Stimulated activated naive CD8-positive, alpha-beta T cell treated with anti-CD3 and anti-CD28 coated beads, Interleukin-15, amount 100 ng/mL, for 72 hours (primary cell): ENCODE results near the gene PRR23E.

Experiments
- ATAC-seq: fragments of 150-1000 bp; cut with Tn5 transposase; 2 replicates; pipeline ENCODE4 v1.10.0; 2021; ENCODE audit warnings: mild to moderate bottlenecking, moderate library complexity
- DNase-seq, 2 donors: peaks; one replicate each; pipeline ENCODE4 v3.0.0; 2021 to 2022
- H3K27ac Mint-ChIP-seq, 2 donors: one replicate each; pipeline ENCODE4 v1.8.0; 2022; ENCODE audit warnings: mild to moderate bottlenecking in 2 of 2, mixed read lengths in 2 of 2, moderate library complexity in 2 of 2
- H3K27me3 Mint-ChIP-seq: one replicate; pipeline ENCODE4 v1.8.0; 2022; ENCODE audit warnings: mixed read lengths
- H3K4me1 Mint-ChIP-seq: one replicate; pipeline ENCODE4 v1.8.0; 2022; ENCODE audit warnings: mild to moderate bottlenecking, mixed read lengths
- H3K4me3 Mint-ChIP-seq, 2 donors: one replicate each; pipeline ENCODE4 v1.8.0; 2022; ENCODE audit warnings: mild to moderate bottlenecking in 2 of 2, mixed read lengths in 2 of 2, moderate library complexity in 1 of 2
- H3K9me3 Mint-ChIP-seq, 2 donors: one replicate each; pipeline ENCODE4 v1.8.0; 2022; ENCODE audit warnings: mixed read lengths in 2 of 2

Gene PRR23E

DNA sequence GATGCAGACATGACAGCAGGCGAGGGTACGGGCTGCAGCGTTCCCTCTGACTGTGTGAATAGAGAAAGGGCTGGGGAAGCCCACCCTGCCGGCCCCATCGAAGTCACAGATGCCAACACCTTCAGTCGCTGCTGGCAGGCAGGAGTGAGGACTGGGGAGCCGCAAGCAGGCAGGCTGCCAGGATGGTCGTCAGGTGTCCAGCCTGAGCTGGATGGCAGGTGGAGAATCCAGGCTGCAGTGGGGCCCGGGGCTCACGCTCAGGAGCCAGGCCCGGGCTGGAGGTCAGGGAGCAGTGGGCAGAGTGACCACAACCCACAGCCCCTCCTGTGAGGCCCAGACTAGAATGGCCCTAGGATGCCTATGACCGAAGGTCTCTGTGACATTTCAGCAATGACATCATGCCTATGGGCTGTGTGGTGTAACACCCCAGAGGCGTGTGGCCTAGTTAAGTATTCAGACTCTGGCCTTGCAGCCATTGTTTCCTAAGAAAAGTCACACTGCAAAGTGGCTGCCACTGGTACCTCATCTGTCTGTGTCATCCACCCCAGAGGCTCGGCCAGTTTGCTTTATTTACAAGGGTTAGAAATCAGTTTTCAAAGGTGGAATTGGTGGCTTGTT, 15.7 kb downstream of the PRR23E start:
- no peak overlapping the region for H3K4me3 Mint-ChIP-seq
- no peak overlapping the region for H3K27ac Mint-ChIP-seq
- DNase-seq (no peak), ATAC-seq (no peak)
- H3K4me1 Mint-ChIP-seq: no peaks in the 10 kb centered on the region
- H3K27me3 Mint-ChIP-seq: peaks cover 14% of the 10 kb centered on the region
- H3K9me3 Mint-ChIP-seq: no peaks in the 10 kb centered on the region

DNA sequence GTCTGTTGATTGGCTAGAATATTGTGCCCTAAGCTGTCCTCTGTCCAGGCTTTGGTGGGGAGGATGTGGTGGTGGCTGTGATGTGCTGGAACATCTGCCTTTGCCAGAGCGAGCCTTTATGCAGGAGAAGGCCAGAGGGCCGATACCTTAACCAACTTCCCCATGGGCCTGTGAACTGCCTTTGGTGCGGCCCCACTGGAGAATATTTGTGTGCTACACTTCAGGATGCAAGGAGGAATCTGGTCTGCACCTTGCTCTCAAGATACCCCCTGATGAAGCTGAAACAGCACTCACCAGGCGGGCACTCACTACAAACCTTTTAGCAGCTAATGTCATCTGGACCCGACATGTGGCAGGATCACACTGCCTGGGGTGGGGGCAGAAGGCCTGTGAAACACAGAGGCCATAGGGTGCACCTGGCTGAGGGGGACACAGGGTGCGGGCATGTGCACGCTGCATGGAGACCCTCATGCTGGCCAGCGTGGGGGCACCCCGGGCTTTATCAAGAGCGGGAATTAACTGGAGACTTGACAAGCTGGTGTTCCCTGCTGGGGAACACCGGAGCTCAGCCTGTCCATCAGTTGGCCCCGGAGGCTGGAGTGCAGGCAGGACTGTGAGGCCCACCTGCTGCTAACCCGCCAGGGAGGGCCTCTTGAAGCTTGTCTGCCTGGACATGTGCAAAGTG, 16.4 kb downstream of the PRR23E start:
- Mint-ChIP-seq H3K4me3 (no peak overlapping the region), H3K4me1 (no peaks in the 10 kb centered on the region), H3K27ac (no peak overlapping the region), H3K27me3 (peaks cover 17% of the 10 kb centered on the region), H3K9me3 (no peaks in the 10 kb centered on the region)
- ATAC-seq (no peak), DNase-seq (no peak)

DNA sequence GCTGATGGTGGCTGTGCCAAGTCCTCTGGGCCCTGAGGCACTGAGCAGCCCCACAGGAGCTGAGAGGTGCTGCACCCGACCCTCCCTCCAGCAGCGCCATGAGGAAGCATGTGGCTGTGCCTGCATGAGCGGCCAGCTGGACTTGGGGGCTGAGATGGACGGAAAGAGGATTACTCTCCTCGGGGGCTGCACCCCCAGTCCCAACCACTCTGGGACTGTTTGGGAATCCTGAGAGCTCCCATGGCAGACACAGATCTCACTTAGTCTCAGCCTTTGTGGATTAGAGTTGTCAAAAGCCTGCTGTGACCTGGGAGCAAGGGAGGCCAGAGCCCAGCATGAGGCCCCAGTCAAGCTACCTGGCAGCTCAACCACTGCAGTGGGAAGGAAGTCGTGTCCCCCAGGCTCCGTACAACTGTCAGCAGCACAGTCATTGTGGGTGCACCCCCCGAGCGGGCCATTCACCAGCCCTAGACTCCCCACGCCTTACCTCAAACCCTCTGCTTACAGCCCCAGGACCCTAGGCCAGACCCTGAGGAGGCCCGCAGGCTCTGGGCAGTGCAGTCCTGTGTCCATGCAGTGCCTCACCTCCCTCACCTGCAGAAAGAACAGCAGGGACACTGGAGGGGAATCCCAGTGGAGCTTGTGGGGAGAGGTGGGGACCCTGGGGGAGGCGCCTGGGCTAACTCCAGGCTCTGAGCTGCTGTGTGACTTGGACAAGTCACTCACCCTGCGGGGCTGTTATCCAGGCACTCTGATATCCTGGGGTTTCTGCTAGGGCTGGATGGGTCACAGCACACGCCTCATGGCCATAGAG, 17.1 kb downstream of the PRR23E start:
- H3K27ac Mint-ChIP-seq: peak overlapping the region in 1 of 2 donors; percentile 21
- peaks cover 17% of the 10 kb centered on the region for H3K27me3 Mint-ChIP-seq
- H3K4me3 Mint-ChIP-seq: no peak overlapping the region
- peaks cover 7% of the 10 kb centered on the region for H3K4me1 Mint-ChIP-seq
- no peak for DNase-seq
- H3K9me3 Mint-ChIP-seq: no peaks in the 10 kb centered on the region
- no peak for ATAC-seq

DNA sequence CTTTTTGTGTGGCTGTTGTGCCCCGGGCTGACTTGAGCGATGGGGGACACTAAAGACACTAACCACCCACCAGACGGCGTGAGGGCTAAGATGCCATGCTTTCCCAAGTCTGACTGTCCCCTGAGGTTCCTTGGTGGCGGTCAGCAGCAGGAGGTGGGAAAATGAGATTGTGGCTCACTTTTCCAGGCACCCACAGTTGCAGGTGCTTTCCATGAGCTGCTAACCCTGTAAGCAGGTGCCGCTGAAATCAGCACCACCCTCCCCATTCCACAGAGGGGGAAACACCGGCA, 17.7 kb downstream of the PRR23E start:
- no peak for DNase-seq
- no peak for ATAC-seq
- H3K9me3 Mint-ChIP-seq: no peaks in the 10 kb centered on the region
- no peak overlapping the region for H3K4me3 Mint-ChIP-seq
- peaks cover 10% of the 10 kb centered on the region for H3K4me1 Mint-ChIP-seq
- peaks cover 19% of the 10 kb centered on the region for H3K27me3 Mint-ChIP-seq
- H3K27ac Mint-ChIP-seq: no peak overlapping the region

DNA sequence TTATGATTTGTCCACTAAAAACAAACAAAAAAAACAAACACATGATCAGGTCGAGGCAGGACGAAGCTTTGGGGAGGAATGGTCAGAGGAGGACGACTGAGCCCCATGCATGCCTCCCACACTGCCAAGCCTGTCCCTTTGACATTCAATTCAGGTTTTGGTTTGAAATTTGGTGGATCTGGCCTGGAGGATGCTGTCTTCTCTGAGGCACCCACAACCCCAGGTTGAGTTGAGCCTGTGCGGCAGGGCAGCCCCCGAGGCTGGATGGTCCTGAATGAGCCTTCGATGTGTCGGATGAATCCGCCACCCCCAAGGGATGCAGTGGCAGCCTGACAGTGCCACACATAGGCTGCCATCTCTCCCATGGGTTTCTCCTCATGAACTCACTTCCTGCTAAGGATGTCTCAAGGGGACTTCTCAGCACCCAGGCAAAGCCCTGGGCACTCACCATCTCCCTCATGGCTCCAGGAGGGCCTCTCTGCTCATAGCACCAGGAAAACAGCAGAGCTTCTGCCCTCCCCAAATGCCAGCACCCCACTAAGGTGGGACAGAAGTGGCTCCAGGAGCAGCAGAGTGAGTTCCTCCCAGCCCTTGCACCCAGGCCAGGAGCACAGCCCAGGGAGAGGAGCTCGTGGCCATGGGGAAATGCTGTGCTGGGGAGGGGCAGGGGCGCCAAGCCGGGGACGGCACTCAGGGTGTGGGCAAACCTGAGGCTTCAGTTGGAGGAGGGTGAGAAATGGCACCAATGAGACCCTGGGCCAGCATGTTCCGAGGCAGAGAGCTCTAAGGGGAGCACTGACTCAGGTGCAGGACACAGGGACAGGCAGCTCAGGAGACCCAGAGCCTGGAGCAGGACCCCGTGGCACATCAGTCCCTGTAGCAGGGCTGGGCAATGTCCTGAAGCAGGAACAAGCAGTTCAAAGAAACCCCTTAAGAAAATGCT, 18.5 kb downstream of the PRR23E start:
- no peak overlapping the region for H3K4me3 Mint-ChIP-seq
- peaks cover 19% of the 10 kb centered on the region for H3K27me3 Mint-ChIP-seq
- H3K9me3 Mint-ChIP-seq: no peaks in the 10 kb centered on the region
- ATAC-seq: no peak
- H3K27ac Mint-ChIP-seq: no peak overlapping the region
- no peak for DNase-seq
- H3K4me1 Mint-ChIP-seq: peaks cover 10% of the 10 kb centered on the region

DNA sequence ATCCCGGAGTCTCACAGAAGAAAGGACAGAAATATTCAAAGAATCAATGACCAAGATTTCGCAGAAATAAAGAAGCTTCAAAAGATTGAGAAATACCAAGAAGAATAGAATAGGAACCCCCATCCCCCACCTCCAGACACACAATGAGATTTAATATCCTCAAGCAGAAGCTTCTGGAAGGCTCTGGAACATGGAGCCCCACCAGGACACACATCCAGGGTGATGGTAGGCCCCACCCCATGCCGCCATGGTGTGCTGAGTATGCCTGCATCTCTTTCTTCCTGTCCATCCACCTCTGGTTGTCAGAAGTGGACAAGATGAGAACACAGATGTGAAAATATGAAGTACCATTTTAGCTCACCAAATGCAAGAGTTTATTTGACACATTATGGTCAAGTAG, 19.3 kb downstream of the PRR23E start:
- Mint-ChIP-seq H3K4me1 (peaks cover 10% of the 10 kb centered on the region), H3K4me3 (no peak overlapping the region), H3K27ac (no peak overlapping the region), H3K27me3 (peaks cover 19% of the 10 kb centered on the region), H3K9me3 (no peaks in the 10 kb centered on the region)
- DNase-seq (no peak), ATAC-seq (no peak)

DNA sequence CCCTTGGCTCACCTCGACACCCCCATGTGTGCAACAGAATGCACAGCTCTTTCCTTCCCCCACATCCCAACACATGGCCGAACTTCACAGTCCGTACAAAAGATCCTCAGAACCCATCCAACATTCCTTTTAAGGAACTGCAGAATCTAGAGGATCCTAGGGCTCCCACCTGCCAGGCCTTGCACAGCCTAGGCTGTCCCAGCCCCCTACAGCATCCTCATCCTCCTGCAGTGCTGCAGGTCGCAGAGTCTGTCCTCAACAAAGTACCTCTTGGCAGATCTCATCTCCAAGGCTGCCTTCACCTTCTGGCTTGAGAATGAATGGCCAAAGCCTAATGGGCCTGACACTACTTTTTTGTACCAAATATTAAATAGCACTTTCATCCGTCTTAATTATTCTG, 19.8 kb downstream of the PRR23E start:
- H3K4me1 Mint-ChIP-seq: peaks cover 10% of the 10 kb centered on the region
- DNase-seq (no peak), ATAC-seq (no peak)
- H3K9me3 Mint-ChIP-seq: no peaks in the 10 kb centered on the region
- no peak overlapping the region for H3K27ac Mint-ChIP-seq
- peaks cover 19% of the 10 kb centered on the region for H3K27me3 Mint-ChIP-seq
- no peak overlapping the region for H3K4me3 Mint-ChIP-seq

DNA sequence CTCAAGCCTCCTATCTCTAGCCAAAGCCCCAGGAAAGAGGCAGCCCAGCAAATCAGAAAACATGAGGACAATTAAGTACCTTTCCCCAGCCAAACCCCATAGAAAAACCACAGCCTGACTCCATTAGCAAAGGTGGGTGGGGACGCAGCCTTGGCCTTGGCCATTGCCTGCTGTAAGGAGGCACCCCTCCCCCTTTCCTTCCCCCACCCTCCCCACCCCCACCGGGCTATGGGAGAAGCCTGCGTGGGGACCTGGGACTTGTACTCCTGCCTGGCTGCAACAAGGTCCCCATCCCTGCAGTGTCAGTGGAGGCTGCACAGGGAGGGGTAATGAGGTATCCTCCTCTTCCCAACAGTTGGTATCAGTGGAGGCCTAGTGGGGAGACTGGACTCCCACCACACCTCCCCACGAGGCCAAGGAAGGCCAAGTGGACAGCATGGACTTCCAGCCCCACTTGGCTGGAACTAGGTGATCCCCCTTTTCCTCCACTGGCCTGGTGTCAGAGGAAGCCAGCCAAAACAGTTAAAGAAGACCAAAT, 20.5 kb downstream of the PRR23E start:
- DNase-seq (no peak), ATAC-seq (no peak)
- Mint-ChIP-seq H3K27ac (no peak overlapping the region), H3K4me3 (no peak overlapping the region), H3K4me1 (peaks cover 10% of the 10 kb centered on the region), H3K27me3 (peaks cover 19% of the 10 kb centered on the region), H3K9me3 (no peaks in the 10 kb centered on the region)

DNA sequence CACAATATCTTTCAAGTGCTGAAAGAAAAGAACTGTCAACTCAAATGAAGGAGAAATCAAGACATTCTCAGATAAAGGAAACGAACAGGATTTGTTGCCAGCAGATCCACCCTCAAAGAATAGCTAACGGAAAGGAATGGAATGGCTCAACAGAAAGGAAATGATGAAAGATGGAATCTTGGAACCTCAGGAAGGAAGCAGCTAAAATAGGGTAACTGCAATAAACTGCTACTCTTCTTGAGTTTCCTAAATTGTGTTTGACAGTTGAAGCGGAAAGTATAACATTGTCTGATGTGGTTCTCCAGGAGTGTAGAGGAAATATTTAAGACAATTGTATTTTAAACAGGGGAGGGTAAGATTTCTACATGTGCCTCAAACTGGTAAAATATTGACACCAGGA, 22.0 kb downstream of the PRR23E start:
- peaks cover 19% of the 10 kb centered on the region for H3K27me3 Mint-ChIP-seq
- H3K4me3 Mint-ChIP-seq: no peak overlapping the region
- DNase-seq: no peak
- no peaks in the 10 kb centered on the region for H3K9me3 Mint-ChIP-seq
- ATAC-seq: no peak
- no peak overlapping the region for H3K27ac Mint-ChIP-seq
- H3K4me1 Mint-ChIP-seq: peaks cover 10% of the 10 kb centered on the region

DNA sequence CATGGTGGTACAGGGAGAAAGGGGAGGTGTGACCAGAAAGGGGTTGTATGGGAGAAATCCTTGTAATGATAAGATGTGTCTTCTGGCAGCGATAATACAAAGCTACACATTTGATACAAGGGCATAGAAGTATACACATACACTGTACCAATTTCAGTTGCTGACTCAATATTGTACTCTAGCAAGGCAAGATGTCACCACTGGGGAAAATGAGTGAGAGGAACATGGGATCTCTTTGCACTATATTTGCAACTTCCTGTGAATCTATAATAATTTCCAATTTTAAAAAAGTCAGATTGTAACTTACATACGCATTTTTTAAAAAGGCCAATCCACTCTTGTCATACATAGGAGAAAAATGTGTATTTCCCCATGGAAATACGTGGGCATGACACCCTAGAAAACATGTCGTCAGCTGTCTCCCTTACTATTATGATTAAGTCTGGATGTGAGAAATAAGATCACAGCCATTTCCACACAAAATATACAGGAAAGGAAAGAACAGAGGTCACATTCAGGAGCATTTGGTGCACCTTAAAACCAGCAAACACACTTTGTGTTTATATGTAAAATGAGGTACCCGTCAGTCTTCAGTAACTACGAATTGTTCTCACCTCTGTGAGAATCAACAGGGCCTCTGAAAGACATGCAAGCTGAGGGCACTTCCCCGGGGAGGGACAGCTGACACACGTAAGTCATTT, 22.9 kb downstream of the PRR23E start:
- H3K4me3 Mint-ChIP-seq: no peak overlapping the region
- no peak overlapping the region for H3K27ac Mint-ChIP-seq
- H3K4me1 Mint-ChIP-seq: peaks cover 14% of the 10 kb centered on the region
- no peaks in the 10 kb centered on the region for H3K9me3 Mint-ChIP-seq
- H3K27me3 Mint-ChIP-seq: peaks cover 19% of the 10 kb centered on the region
- DNase-seq (no peak), ATAC-seq (peak; percentile 56)

DNA sequence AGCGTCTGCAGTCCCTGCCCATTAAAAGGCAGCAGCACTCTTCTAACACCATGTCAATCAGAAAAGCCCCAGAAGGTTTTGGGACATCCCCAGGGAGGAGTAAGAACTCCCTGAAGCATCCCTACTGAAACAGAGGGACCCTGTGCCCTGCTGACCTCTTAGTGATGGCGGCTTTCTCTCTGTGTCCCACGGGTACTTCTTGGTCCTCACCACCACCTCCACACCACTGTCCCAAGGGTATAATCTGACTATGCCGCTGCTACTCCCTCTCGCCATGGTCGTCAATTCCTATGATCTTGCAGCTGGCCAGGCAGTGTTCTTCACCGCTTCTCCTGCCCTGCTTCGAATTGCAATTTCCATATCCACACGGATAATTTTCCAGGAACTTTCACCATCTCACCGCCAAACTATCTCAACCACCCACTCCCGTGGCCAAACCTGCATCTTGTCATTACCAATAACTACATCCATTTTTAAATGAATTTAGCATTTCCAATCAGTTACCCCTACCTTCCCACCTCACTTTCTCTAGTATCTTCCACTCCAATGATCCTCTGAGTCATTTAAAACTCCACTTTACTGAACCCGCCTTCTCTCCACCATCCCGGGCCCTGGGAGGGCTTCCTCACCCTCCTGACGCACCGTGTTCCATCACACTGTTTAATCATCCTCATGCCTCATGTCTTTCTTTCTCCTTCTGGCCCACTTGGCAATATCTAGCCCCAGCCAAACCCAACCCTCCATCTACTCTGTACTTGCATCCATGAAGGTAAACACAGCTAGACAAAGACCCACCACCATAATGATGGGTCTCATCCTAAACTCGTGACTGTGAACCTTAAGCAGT, 23.7 kb downstream of the PRR23E start:
- ATAC-seq: peak; percentile 47
- Mint-ChIP-seq H3K27me3 (peaks cover 13% of the 10 kb centered on the region), H3K4me3 (no peak overlapping the region), H3K9me3 (no peaks in the 10 kb centered on the region), H3K27ac (no peak overlapping the region), H3K4me1 (peaks cover 14% of the 10 kb centered on the region)
- no peak for DNase-seq

DNA sequence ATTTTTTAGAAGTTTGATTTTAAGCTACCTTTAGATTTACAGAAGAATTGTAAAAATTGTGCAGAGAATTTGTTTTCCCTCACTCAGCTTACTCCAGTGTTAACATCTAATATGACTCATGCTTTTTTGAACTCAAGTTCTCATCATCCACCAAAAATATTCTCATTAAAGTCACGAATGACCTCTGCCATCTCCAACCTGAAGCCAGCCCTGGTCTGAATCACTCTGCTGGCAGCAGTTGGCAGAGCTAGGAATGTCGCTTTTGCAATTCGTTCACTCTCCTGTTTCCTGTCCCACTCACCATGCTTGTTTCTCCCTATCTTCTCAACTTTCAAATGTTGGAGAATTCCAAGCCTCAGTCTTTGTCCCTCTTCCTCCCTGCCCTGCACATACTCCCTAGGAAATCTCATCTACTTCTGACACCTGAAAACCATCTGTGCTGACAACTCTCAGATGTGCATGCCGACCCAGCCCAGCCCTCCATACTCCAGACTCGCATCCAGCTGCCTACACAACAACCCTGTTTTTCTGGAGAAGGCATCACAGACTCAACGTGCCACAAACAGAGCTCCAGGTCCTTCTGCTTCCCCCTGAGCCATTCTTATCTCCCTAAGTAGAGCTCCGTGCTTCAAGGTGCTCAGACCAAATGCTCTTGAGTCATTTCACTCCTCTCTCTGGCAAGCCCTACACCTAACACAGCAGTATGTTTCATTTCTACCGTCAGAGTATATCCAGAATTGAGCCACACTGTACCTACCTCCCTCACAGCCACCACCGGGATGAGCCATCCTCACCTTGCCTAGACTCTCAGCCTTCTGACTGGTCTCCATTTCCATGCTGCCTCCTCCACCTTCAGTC, 24.9 kb downstream of the PRR23E start:
- Mint-ChIP-seq H3K27ac (no peak overlapping the region), H3K4me3 (no peak overlapping the region), H3K9me3 (no peaks in the 10 kb centered on the region), H3K4me1 (peaks cover 14% of the 10 kb centered on the region), H3K27me3 (peaks cover 13% of the 10 kb centered on the region)
- DNase-seq: no peak
- peak; percentile 82 for ATAC-seq

DNA sequence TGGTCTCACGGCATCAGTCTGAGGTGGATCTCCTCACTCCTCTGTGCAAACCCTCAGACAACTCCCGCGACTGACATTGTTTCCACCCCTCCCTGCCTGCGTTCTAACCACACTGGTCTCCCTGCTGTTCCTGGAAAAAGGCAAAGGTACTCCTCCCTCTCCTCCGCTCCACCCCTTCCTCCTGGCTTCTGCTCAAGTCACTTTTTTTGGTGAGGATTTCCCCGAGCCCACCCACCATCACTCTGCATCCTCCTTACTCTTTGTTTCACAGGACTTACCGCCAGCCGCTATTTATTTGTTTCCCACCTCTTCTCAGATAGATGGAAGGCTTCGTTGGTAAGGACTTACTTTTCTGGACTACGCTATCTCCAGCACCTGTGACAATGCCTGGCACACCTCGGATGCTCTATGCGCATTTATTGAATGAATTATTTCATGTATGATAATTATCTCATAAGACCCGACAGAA, 25.6 kb downstream of the PRR23E start:
- DNase-seq: no peak
- no peak for ATAC-seq
- Mint-ChIP-seq H3K27ac (no peak overlapping the region), H3K4me1 (peaks cover 19% of the 10 kb centered on the region), H3K9me3 (peaks cover 0 to 5% of the 10 kb centered on the region in 2 donors), H3K27me3 (peaks cover 13% of the 10 kb centered on the region), H3K4me3 (no peak overlapping the region)
